ENCODE measurements around the gene TARM1. TPM values are rescaled to one million over a fixed set of nuclear protein-coding genes. Genes with fewer than 3 reads are reported as not detected.

Gene TARM1
- total RNA-seq, 3 donors from 2014 or later (not counting 1 experiment from before 2014, with no cell fraction given): not detected

GRCh38 chr19:54035215-54036178, 45.7 kb downstream of the TARM1 start:
- ATAC-seq: no peak
- H3K36me3 Mint-ChIP-seq: no peaks in the 10 kb centered on the region
- 81% methylated on average over 4 of the region's 4 CpGs for WGBS (ENCODE audit: insufficient coverage)
- no peaks in the 10 kb centered on the region for H3K27me3 ChIP-seq (ENCODE audit: control insufficient read depth, insufficient read depth, low read length)
- H3K4me3 Mint-ChIP-seq: no peak overlapping the region
- no peaks in the 10 kb centered on the region for H3K36me3 ChIP-seq (ENCODE audit: control insufficient read depth, insufficient read depth, low read length)
- H3K4me1 ChIP-seq (ENCODE audit: control insufficient read depth, insufficient read depth, low read length): no peaks in the 10 kb centered on the region
- DNase-seq: no peak
- intact Hi-C loops (cut with micrococcal nuclease): no loop called here
- H3K27me3 Mint-ChIP-seq (ENCODE audit: low read depth in 2 of 2): peaks cover 9 to 15% of the 10 kb centered on the region in 2 donors
- H3K9me3 ChIP-seq (ENCODE audit: control insufficient read depth, insufficient read depth, low read length): no peaks in the 10 kb centered on the region
- H3K27ac ChIP-seq (ENCODE audit: low read length): no peak overlapping the region
- TF ChIP-seq CTCF (IDR thresholded peaks at IDR 0.05): no peak
- H3K4me3 ChIP-seq (ENCODE audit: low read length): no peak overlapping the region
- H3K27ac Mint-ChIP-seq: no peak overlapping the region
- H3K4me1 Mint-ChIP-seq: peaks cover 4% of the 10 kb centered on the region in 2 donors
- H3K9me3 Mint-ChIP-seq: no peaks in the 10 kb centered on the region

- H3K27me3 Mint-ChIP-seq (ENCODE audit: low read depth in 2 of 2): peaks cover 11 to 14% of the 10 kb centered on the region in 2 donors
- peaks cover 9% of the 10 kb centered on the region in 2 donors for H3K4me1 Mint-ChIP-seq
- intact Hi-C loops (cut with micrococcal nuclease): no loop called here
- Histone ChIP-seq H3K36me3 (ENCODE audit: control insufficient read depth, insufficient read depth, low read length) (no peaks in the 10 kb centered on the region), H3K9me3 (ENCODE audit: control insufficient read depth, insufficient read depth, low read length) (no peaks in the 10 kb centered on the region), H3K27ac (ENCODE audit: low read length) (no peak overlapping the region), H3K27me3 (ENCODE audit: control insufficient read depth, insufficient read depth, low read length) (no peaks in the 10 kb centered on the region), H3K4me1 (ENCODE audit: control insufficient read depth, insufficient read depth, low read length) (no peaks in the 10 kb centered on the region), H3K4me3 (ENCODE audit: low read length) (no peak overlapping the region)
- WGBS (ENCODE audit: insufficient coverage): 48% methylated on average over 11 of the region's 13 CpGs
- H3K36me3 Mint-ChIP-seq: no peaks in the 10 kb centered on the region
- TF ChIP-seq CTCF (IDR thresholded peaks at IDR 0.05): no peak
- no peaks in the 10 kb centered on the region for H3K9me3 Mint-ChIP-seq
- no peak overlapping the region for H3K4me3 Mint-ChIP-seq
- ATAC-seq (no peak), DNase-seq (peak in 1 of 2 donors; percentile 14)
- H3K27ac Mint-ChIP-seq: no peak overlapping the region
Measured at GRCh38 chr19:54030895-54031586, 50.1 kb downstream of the TARM1 start.

- no peaks in the 10 kb centered on the region for H3K4me1 ChIP-seq (ENCODE audit: control insufficient read depth, insufficient read depth, low read length)
- peaks cover 11 to 14% of the 10 kb centered on the region in 2 donors for H3K27me3 Mint-ChIP-seq (ENCODE audit: low read depth in 2 of 2)
- H3K27ac Mint-ChIP-seq: no peak overlapping the region
- 46% methylated on average over 9 of the region's 9 CpGs for WGBS (ENCODE audit: insufficient coverage)
- H3K4me1 Mint-ChIP-seq: peaks cover 9% of the 10 kb centered on the region in 2 donors
- no peaks in the 10 kb centered on the region for H3K27me3 ChIP-seq (ENCODE audit: control insufficient read depth, insufficient read depth, low read length)
- intact Hi-C loops (cut with micrococcal nuclease): no loop called here
- no peaks in the 10 kb centered on the region for H3K9me3 Mint-ChIP-seq
- no peaks in the 10 kb centered on the region for H3K36me3 Mint-ChIP-seq
- DNase-seq: peak; percentile 43 to 76
- no peaks in the 10 kb centered on the region for H3K36me3 ChIP-seq (ENCODE audit: control insufficient read depth, insufficient read depth, low read length)
- H3K27ac ChIP-seq (ENCODE audit: low read length): no peak overlapping the region
- no peak overlapping the region for H3K4me3 ChIP-seq (ENCODE audit: low read length)
- ATAC-seq: peak in 1 of 3 donors; percentile 45
- TF ChIP-seq CTCF (IDR thresholded peaks at IDR 0.05): peak; percentile 58
- no peaks in the 10 kb centered on the region for H3K9me3 ChIP-seq (ENCODE audit: control insufficient read depth, insufficient read depth, low read length)
- no peak overlapping the region for H3K4me3 Mint-ChIP-seq
Measured at GRCh38 chr19:54029930-54030490, 51.2 kb downstream of the TARM1 start.

Measured in natural killer cell (primary cell).